Left colon (tissue), 2 donors: ENCODE results near the gene RTN4IP1. TPM values are rescaled to one million over a fixed set of nuclear protein-coding genes. Genes with fewer than 3 reads are reported as not detected.
A peak's percentile ranks its signal among the peaks of the same experiment; 100 is the strongest.
"Not testable (repeated sequence)": the region's sequence is repeated elsewhere in the genome, so short reads cannot be mapped to it uniquely, and the experiment has no call there.

Experiments used
- ATAC-seq: fragments of 200-7000 bp; cut with Tn5 transposase; one replicate; pipeline ENCODE4 v1.9.1; 2020; ENCODE audit warnings: mild to moderate bottlenecking, moderate library complexity
- DNase-seq, 2 donors: peaks; one replicate each; pipeline ENCODE4 v3.0.0-alpha.2; 2020
- intact Hi-C, 2 donors: fragments of 100-400 bp; cut with DNase I in 1 of 2; cut with micrococcal nuclease in 1 of 2; formaldehyde crosslinking; loops; one replicate each; pipeline versions ENCODE4 v1.11.2 to v1.14.0; 2022; cut with DNase I, micrococcal nuclease
- total RNA-seq, 2 donors: library from RNA; stranded (reverse); fragmentation: NEBNext Ultra II Directional; extraction: Animal tissue kit (Norgen Biotek cat#: 25700); gene quantifications; one replicate each; pipeline ENCODE4 v1.2.1, GENCODE V29; 2021
- donor health status: DM: no; HTN: no; CAD: no.
- donor health status: DM: yes; HTN: yes; CAD: no.

RTN4IP1 gene
- total RNA-seq, 2 donors from 2014 or later = 10.2 to 16.9 TPM

DNA sequence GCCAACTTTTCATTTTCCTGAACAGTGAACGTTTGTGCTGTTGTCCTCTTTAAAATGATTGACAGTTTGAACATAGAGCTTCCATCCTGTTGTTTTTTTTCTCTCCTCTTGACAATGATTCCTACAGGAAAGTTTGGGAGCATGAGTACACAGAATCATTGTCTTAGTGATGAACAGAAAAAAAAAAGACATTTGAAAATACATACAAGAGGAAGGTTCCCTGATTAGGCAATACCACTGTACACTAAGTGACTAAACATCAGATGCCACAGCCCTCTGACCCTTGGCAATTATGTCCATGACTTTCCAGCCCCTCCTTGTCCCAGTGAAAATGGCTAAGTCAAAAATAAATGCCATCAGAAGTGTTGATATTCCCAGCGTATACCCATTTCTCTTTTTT, 71.5 kb downstream of the RTN4IP1 start:
- ATAC-seq (no peak), DNase-seq (no peak)
- intact Hi-C loops = no loop called here

DNA sequence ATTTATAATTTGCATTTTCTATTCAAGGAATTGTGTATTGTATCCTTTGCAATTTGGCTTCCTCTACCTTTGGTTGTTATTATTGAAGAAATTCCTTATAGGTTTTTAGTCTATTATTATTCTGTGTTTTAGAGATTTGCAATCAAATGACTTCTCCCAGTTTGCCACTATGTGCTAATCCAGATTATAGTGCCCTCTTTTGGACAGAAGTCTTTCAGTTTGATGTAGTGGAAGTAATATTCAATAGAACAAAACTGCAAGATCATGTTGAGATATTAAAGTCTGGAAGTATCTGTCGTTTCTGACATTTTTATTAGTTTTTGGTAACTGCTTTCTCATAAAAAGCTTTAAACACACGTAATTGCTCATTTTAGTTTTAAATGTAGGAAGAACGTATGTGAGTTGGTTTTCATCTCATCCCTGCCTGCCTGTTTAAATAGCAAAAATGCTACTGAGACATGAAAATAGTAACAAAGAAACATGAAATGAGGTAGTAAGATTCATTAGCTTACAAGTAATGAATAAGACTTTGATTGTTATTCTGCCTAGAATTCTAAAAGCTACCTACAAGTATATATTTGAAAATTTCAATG, 72.8 kb downstream of the RTN4IP1 start:
- intact Hi-C loops = no loop called here
- DNase-seq = no peak
- peak; percentile 51 for ATAC-seq

- no peak for DNase-seq
- intact Hi-C loops = no loop called here
- peak; percentile 28 for ATAC-seq
Measured at GRCh38 chr6:106555767-106556166, 73.5 kb downstream of the RTN4IP1 start.

GRCh38 chr6:106553440-106553839, 75.9 kb downstream of the RTN4IP1 start:
- intact Hi-C loops = loop anchor here in 1 of 2 donors (5.0 kb wide), 1 partner anchor 36 kb away; no protein-coding TSS in a partner anchor
- ATAC-seq = no peak
- no peak for DNase-seq

DNA sequence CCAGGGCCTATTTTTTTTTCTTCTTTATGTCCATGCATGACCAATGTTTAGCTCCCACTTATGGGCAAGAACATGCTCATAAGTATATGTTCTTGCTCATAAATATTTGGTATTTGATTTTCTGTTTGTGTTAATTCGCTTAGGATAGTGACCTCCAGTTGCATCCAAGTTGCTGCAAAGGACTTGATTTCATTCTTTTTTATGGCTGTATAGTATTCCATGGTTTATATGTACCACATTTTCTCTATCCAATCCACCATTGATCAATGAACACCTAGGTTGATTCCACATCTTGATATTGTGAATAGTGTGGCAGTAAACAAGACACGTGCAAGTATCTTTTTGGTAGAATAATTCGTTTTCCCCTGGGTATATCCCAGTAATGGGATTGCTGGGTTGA, 78.1 kb downstream of the RTN4IP1 start:
- intact Hi-C loops = loop anchor here in 1 of 2 donors (5.0 kb wide), 1 partner anchor 34 kb away; no protein-coding TSS in a partner anchor
- DNase-seq = no peak
- ATAC-seq = no peak

GRCh38 chr6:106549521-106549920, 79.8 kb downstream of the RTN4IP1 start:
- no peak for DNase-seq
- no peak for ATAC-seq
- intact Hi-C loops = no loop called here

DNA sequence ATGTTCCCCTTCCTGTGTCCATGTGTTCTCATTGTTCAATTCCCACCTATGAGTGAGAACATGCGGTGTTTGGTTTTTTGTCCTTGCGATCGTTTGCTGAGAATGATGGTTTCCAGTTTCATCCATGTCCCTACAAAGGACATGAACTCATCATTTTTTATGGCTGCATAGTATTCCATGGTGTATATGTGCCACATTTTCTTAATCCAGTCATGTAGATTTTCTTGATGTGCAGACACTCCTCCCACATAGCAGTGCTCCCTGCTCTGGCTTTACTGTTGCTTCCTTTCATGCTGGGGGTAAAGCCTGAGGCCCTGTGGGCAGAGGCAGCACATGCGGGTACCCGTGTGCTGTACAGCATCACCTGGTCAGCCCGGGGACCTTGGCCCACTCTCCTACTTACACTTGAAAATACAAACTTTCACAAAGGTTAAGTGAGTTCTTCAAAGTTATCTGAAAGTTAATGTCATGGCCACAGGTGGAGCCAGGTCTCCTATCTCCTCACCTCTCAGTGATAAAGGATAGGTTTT, 80.3 kb downstream of the RTN4IP1 start:
- intact Hi-C loops, DNase-seq, ATAC-seq: not testable (repeated sequence)

- ATAC-seq (no peak), DNase-seq (no peak)
- intact Hi-C loops = no loop called here
Measured at GRCh38 chr6:106547601-106548453, 81.5 kb downstream of the RTN4IP1 start.

- ATAC-seq (peak; percentile 52), DNase-seq (no peak)
- intact Hi-C loops = no loop called here
Measured at GRCh38 chr6:106546691-106547414, 82.4 kb downstream of the RTN4IP1 start.

GRCh38 chr6:106546261-106546690, 83.0 kb downstream of the RTN4IP1 start:
- intact Hi-C loops = no loop called here
- DNase-seq (no peak), ATAC-seq (peak; percentile 31)

DNA sequence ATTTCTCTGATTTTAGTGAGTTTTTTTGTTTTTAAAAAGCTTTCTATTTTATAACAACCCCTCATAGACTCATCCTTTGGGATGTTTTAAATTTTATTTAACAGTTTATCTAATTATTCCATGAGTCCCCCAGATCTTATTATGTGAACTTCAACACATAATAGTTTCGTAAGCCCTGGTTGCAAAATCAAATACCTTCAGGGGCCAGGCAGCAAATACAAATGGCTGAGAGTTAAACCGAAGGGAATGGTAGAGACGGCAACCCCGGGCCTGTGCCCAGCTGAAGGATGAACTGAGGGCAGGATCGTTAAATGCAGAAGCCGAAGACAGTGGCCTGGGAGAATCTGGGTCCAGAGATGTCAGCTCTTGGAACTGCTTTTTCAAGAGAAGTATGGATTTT, 88.4 kb downstream of the RTN4IP1 start:
- intact Hi-C loops = no loop called here
- no peak for DNase-seq
- ATAC-seq = no peak

- intact Hi-C loops = no loop called here
- ATAC-seq (no peak), DNase-seq (no peak)
Measured at GRCh38 chr6:106540432-106540831, 88.9 kb downstream of the RTN4IP1 start.

DNA sequence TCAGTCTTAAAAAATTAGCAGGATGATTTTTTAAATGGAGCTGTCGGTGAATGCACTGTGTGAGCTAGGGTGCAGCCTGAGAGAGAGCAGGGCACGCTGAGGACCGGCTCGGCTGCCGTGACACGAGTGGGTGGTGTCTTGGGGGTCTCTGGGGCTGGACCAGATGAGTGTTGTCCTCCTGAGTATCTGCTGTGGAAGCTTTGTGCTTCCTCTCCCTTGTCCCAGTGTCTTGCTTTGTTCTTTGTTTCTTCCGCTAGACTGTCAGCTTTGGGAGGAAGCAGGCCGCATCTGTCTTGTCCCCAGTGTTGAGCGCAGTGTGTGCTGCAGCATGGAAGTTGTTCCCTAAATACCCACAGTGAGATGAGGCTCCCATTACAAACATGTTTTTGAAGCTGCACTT, 89.4 kb downstream of the RTN4IP1 start:
- intact Hi-C loops = no loop called here
- ATAC-seq (no peak), DNase-seq (no peak)

- DNase-seq (no peak), ATAC-seq (peak; percentile 72)
- intact Hi-C loops = no loop called here
Measured at GRCh38 chr6:106538145-106538544, 91.2 kb downstream of the RTN4IP1 start.

DNA sequence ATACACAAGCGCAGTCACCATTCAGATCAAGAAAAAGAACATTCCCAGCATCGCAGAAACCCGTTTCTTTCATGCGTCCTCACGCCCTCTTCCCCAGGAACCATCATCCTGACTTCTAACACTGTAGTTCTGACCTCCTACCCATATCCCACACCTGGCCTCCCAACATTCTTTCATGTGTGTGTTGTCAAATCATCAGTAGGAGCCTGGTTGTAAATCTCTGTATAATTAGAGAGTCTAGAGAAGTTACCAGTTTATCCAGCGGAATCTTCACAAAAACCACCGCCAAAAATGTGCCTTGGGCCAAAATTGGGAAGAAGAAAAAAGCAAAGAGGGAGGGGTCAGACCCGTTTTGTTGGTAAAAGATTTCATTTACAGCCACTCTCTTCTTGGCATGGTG, 91.6 kb downstream of the RTN4IP1 start:
- DNase-seq (no peak), ATAC-seq (no peak)
- intact Hi-C loops = no loop called here

DNA sequence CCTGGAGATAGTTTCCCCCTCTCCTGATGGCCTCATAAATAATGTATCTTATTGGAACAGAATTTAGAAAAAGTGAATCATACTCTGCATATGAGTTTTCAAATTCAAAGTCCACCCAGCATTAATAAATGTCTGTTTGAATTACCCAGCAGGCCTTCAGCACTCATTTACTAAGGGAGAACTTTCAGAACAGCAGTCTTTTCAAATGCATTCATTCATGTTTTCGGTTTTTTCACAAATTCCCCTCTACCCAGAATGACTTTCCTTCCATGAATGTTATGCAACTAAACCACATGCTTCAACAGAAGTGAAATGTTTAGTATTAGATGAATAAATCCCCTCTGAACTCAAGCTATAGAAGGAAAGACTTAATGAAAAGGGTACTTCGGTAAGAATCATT, 92.4 kb downstream of the RTN4IP1 start:
- no peak for ATAC-seq
- DNase-seq = no peak
- intact Hi-C loops = no loop called here

- intact Hi-C loops = no loop called here
- DNase-seq (no peak), ATAC-seq (no peak)
Measured at GRCh38 chr6:106536357-106536756, 92.9 kb downstream of the RTN4IP1 start.

DNA sequence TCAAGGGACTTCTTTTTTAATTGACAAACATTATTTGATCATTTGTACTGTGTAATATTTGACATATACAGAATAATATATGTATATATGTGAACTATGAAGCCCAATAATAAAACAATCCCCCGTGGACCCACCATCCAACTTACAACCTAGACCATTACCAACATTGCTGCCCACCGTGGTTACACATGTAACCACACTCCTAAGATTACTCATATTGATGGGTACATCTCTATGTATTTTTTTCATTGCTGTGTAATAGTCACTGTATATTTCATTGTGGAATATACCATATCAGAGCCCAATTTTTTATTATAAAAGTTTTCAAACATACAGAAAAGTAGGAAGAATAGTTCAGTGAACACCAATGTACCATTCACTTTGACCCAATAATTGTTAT, 94.3 kb downstream of the RTN4IP1 start:
- no peak for DNase-seq
- intact Hi-C loops = no loop called here
- no peak for ATAC-seq

DNA sequence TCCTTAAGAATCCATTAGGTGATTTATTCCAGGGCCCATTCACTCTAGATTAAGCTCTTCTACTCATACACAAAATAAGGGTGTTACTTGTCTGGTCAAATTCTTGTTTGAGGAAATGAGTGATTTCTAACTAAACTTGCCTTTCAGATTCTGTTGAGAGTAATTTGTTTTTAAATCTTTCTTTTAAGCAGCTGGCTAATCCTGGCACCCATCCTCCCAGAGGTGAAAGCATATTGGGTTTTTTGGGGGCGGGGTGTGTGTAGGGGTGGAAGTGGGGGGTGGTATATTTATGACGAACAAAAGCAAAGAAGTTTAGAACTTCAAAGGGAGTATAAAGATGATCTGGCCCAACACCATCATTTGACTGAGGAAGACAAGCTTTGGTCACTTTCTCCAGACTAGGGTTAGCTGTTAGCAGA, 94.7 kb downstream of the RTN4IP1 start:
- intact Hi-C loops = no loop called here
- ATAC-seq (no peak), DNase-seq (no peak)
